Thyroid gland (tissue), 4 donors: Measurements from ENCODE around the gene GGA2.

Source experiments
- POLR2A ChIP-seq, 2 donors: fragments of 450-650 bp; IDR thresholded peaks; one replicate each; pipeline ENCODE4 v1.6.1; 2017; ENCODE audit warnings: antibody characterized with exemption in 2 of 2, mild to moderate bottlenecking in 2 of 2, moderate library complexity in 1 of 2
- TF ChIP-seq, protein P1 (sequence below), 6 experiments: fragments of 200-600 bp in 3 of 6; fragments of 450-650 bp in 3 of 6; sonication (generic) in 3 of 6; IDR thresholded peaks; one replicate each; pipeline ENCODE4 v1.5.1; 2016 to 2019; ENCODE audit warnings: antibody characterized with exemption in 6 of 6, mild to moderate bottlenecking in 2 of 6, inconsistent platforms in 1 of 6, moderate library complexity in 1 of 6

DNA sequence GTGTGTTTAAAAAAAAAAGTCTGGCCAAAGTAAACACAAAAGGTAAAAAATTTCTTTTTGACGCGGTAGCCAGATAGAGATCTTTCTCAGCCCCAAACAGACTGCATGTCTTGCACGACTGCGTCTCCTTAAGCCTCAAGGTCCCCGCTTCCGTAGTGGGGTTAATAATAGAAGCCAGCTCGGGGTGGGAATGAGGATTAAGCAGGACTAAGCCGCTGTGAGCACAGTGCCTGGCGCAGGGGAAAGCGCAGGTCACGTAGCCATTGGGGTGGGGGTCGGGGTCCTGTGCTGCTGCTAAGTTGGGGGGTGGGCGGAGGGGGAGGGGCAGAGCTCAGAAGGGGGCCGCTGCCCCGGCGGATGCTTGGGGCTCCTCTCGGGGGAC lies 521 bp downstream of the GGA2 start:
- no peak for TF ChIP-seq POLR2A (IDR thresholded peaks at IDR 0.05)
- TF ChIP-seq, protein P1, sequence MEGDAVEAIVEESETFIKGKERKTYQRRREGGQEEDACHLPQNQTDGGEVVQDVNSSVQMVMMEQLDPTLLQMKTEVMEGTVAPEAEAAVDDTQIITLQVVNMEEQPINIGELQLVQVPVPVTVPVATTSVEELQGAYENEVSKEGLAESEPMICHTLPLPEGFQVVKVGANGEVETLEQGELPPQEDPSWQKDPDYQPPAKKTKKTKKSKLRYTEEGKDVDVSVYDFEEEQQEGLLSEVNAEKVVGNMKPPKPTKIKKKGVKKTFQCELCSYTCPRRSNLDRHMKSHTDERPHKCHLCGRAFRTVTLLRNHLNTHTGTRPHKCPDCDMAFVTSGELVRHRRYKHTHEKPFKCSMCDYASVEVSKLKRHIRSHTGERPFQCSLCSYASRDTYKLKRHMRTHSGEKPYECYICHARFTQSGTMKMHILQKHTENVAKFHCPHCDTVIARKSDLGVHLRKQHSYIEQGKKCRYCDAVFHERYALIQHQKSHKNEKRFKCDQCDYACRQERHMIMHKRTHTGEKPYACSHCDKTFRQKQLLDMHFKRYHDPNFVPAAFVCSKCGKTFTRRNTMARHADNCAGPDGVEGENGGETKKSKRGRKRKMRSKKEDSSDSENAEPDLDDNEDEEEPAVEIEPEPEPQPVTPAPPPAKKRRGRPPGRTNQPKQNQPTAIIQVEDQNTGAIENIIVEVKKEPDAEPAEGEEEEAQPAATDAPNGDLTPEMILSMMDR (IDR thresholded peaks at IDR 0.05) = no peak
